Measurements from ENCODE around the gene PRDM12. TPM values are rescaled to one million over a fixed set of nuclear protein-coding genes. Genes with fewer than 3 reads are reported as not detected.

Gene PRDM12
- total and polyA plus RNA-seq, 11 donors = 0.14 TPM; not detected in 10

- Histone ChIP-seq H3K4me3 (peak overlapping the region in 2 of 12 donors; percentile 1 to 10), H3K4me1 (peaks cover 2 to 61% (median 40%) of the 10 kb centered on the region in 12 donors), H3K27ac (no peak overlapping the region), H3K9me3 (no peaks in the 10 kb centered on the region), H3K27me3 (peaks cover 61 to 80% (median 76%) of the 10 kb centered on the region in 9 donors), H3K36me3 (no peaks in the 10 kb centered on the region)
- ATAC-seq (no peak), DNase-seq (no peak)
- 4 to 5% (median 4%) methylated on average over 33 to 61 of the region's 61 CpGs for WGBS, 4 donors
- intact Hi-C loops (cut with DNase I) = loop anchor here in 1 of 10 donors (10.0 kb wide), 1 partner anchor 181 kb away; no protein-coding TSS in a partner anchor
- TF ChIP-seq POLR2A (IDR thresholded peaks at IDR 0.05) = no peak
- TF ChIP-seq, protein P1, sequence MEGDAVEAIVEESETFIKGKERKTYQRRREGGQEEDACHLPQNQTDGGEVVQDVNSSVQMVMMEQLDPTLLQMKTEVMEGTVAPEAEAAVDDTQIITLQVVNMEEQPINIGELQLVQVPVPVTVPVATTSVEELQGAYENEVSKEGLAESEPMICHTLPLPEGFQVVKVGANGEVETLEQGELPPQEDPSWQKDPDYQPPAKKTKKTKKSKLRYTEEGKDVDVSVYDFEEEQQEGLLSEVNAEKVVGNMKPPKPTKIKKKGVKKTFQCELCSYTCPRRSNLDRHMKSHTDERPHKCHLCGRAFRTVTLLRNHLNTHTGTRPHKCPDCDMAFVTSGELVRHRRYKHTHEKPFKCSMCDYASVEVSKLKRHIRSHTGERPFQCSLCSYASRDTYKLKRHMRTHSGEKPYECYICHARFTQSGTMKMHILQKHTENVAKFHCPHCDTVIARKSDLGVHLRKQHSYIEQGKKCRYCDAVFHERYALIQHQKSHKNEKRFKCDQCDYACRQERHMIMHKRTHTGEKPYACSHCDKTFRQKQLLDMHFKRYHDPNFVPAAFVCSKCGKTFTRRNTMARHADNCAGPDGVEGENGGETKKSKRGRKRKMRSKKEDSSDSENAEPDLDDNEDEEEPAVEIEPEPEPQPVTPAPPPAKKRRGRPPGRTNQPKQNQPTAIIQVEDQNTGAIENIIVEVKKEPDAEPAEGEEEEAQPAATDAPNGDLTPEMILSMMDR (IDR thresholded peaks at IDR 0.05) = no peak
Observed at GRCh38 chr9:130665431-130666392, 1.3 kb downstream of the PRDM12 start.

DNA sequence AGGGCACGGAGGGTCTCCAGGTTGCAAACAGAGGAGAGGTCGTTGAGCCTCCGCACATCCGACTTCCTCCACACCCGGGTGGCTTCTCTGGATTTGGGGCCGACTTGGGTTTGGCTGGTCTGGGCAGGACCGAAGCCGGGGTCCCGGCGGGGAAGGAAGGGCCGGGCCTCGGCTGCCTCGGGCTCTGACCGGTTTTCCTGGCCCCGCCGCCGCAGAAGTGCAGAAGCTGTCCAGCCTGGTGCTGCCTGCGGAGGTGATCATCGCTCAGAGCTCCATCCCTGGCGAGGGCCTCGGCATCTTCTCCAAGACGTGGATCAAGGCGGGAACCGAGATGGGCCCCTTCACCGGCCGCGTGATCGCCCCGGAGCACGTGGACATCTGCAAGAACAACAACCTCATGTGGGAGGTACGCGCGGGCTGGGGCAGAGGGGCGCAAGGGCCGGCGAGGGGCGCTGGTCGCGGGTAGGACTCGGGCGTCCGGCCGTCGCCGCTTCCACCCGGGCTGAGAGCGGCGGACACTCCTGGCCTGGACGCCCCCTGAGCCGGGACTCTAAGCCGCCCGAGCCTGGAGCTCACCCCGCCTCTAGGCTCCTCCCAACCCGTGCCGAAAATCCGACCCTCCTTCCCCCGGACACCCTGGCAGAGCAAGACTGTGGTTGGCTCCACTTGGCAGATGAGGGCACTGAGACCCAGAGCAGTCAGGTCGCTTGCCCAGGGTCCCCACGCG is 2.2 kb downstream of the PRDM12 start:
- intact Hi-C loops (cut with DNase I) = loop anchor here in 1 of 10 donors (10.0 kb wide), 1 partner anchor 182 kb away; no protein-coding TSS in a partner anchor
- H3K9me3 ChIP-seq = no peaks in the 10 kb centered on the region
- H3K27me3 ChIP-seq = peaks cover 53 to 72% (median 68%) of the 10 kb centered on the region in 9 donors
- H3K4me3 ChIP-seq = no peak overlapping the region
- H3K4me1 ChIP-seq = peaks cover 2 to 52% (median 32%) of the 10 kb centered on the region in 12 donors
- ATAC-seq = no peak
- H3K27ac ChIP-seq = no peak overlapping the region
- no peak for DNase-seq
- WGBS, 4 donors = 10 to 12% (median 11%) methylated on average over 15 to 60 of the region's 60 CpGs
- no peaks in the 10 kb centered on the region for H3K36me3 ChIP-seq
- TF ChIP-seq POLR2A (IDR thresholded peaks at IDR 0.05) = no peak
- TF ChIP-seq, protein P1 (IDR thresholded peaks at IDR 0.05) = no peak

DNA sequence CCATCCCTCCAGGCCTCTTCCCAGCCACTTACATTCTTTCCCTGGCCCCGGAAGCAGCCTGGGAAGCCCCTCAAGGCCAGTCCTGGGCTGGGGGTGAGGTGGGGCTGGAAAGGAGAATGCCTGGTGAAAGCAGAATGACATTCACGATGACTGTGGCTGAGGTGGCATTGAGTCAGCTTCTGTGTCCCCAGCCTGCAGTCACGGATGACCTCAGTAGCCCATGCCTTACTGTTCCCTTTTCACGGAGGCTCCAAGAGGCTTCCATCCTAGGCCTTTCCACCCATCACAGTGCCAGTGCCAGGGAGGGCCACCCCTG is 2.7 kb downstream of the PRDM12 start:
- TF ChIP-seq POLR2A (IDR thresholded peaks at IDR 0.05) = no peak
- Histone ChIP-seq H3K27ac (no peak overlapping the region), H3K4me1 (peaks cover 2 to 47% (median 30%) of the 10 kb centered on the region in 12 donors), H3K27me3 (peaks cover 48 to 67% (median 63%) of the 10 kb centered on the region in 9 donors), H3K36me3 (no peaks in the 10 kb centered on the region), H3K9me3 (no peaks in the 10 kb centered on the region), H3K4me3 (no peak overlapping the region)
- WGBS, 4 donors = 54 to 62% (median 61%) methylated on average over 4 of the region's 4 CpGs
- ATAC-seq (no peak), DNase-seq (no peak)
- intact Hi-C loops (cut with DNase I) = loop anchor here in 1 of 10 donors (10.0 kb wide), 1 partner anchor 182 kb away; no protein-coding TSS in a partner anchor

GRCh38 chr9:130668196-130668595 is 3.8 kb downstream of the PRDM12 start:
- no peaks in the 10 kb centered on the region for H3K36me3 ChIP-seq
- WGBS, 4 donors = 91 to 92% (median 92%) methylated on average over 12 to 13 of the region's 13 CpGs
- TF ChIP-seq, protein P1 (IDR thresholded peaks at IDR 0.05) = no peak
- no peak for TF ChIP-seq POLR2A (IDR thresholded peaks at IDR 0.05)
- intact Hi-C loops (cut with DNase I) = loop anchor here in 1 of 10 donors (10.0 kb wide), 1 partner anchor 183 kb away; no protein-coding TSS in a partner anchor
- peaks cover 2 to 36% (median 22%) of the 10 kb centered on the region in 12 donors for H3K4me1 ChIP-seq
- H3K27me3 ChIP-seq = peaks cover 37 to 56% (median 51%) of the 10 kb centered on the region in 9 donors
- H3K9me3 ChIP-seq = no peaks in the 10 kb centered on the region
- no peak for ATAC-seq
- no peak overlapping the region for H3K4me3 ChIP-seq
- DNase-seq = no peak
- no peak overlapping the region for H3K27ac ChIP-seq

Measured in heart left ventricle (tissue), 16 donors.